DND-41 (cell line): Measurements from ENCODE around the gene ST6GALNAC6.

Source experiments
- CTCF ChIP-seq: IDR thresholded peaks from 2 replicates; pipeline ENCODE4 v1.5.1; 2012; ENCODE audit warnings: borderline replicate concordance, low read length, moderate library complexity, mild to moderate bottlenecking; ENCODE audit not compliant: poor library complexity, severe bottlenecking; ENCODE audit errors: extremely low read depth
- EZH2 ChIP-seq: IDR thresholded peaks from 3 replicates; pipeline ENCODE4 v1.6.1; 2012; ENCODE audit warnings: borderline replicate concordance, low read depth, mild to moderate bottlenecking, moderate library complexity, low read length, inconsistent platforms; ENCODE audit not compliant: severe bottlenecking

- TF ChIP-seq CTCF (peak; percentile 83), EZH2 (no peak)
Measured at GRCh38 chr9:127943731-127944144, 44.3 kb upstream of the ST6GALNAC6 start.
